ENCODE measurements around the gene RAET1L. TPM values are rescaled to one million over a fixed set of nuclear protein-coding genes. Genes with fewer than 3 reads are reported as not detected.

The RAET1L gene
- total and polyA plus RNA-seq, 12 donors = not detected

DNA sequence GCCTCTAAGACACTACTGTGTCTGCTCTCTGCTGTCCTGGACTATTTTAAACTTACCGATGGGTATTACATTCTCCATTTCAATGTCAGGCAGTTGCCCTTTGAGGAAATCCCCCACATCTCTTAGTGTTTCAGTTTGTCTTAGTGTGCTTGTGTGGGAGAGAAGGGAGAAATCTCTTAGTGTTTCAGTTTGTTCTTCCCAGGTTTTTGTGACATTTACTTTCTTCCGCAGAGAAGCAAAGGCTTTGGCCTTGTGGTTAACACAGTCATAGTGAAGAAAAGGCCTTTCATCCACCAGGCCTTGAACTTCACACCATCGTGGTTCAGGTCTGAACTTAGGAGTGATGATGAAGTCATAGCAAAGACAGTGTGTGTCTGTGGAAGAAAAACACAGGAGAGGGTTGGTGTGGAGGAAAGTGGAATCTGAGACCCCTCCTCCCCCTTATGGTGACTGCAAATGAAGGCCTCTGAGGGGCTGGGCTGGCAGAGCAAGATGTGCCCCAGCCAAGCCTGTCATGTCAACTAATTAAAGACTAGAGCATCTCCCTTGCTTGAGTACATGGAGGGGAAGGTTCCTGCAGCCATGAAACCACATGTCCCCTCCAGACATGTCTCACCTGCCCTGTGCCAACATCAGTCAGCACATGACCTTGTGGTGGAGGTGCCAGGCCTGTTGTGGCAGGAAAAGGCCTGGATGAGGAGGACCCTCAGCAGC lies 23.9 kb downstream of the RAET1L start:
- intact Hi-C loops (cut with DNase I) = loop anchor here in 1 of 2 donors (10.0 kb wide), 1 partner anchor 157 kb away; no protein-coding TSS in a partner anchor
- H3K27ac ChIP-seq = no peak overlapping the region
- peaks cover under 1% of the 10 kb centered on the region for H3K27me3 ChIP-seq
- TF ChIP-seq, protein P1, sequence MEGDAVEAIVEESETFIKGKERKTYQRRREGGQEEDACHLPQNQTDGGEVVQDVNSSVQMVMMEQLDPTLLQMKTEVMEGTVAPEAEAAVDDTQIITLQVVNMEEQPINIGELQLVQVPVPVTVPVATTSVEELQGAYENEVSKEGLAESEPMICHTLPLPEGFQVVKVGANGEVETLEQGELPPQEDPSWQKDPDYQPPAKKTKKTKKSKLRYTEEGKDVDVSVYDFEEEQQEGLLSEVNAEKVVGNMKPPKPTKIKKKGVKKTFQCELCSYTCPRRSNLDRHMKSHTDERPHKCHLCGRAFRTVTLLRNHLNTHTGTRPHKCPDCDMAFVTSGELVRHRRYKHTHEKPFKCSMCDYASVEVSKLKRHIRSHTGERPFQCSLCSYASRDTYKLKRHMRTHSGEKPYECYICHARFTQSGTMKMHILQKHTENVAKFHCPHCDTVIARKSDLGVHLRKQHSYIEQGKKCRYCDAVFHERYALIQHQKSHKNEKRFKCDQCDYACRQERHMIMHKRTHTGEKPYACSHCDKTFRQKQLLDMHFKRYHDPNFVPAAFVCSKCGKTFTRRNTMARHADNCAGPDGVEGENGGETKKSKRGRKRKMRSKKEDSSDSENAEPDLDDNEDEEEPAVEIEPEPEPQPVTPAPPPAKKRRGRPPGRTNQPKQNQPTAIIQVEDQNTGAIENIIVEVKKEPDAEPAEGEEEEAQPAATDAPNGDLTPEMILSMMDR (IDR thresholded peaks at IDR 0.05) = no peak
- no peak for TF ChIP-seq POLR2A (IDR thresholded peaks at IDR 0.05)
- H3K9me3 ChIP-seq (replicated peaks in 1 of 3) = no peaks in the 10 kb centered on the region
- H3K4me3 ChIP-seq = no peak overlapping the region
- 44 to 53% (median 49%) methylated on average over 3 of the region's 3 CpGs for WGBS, 4 donors
- no peak for DNase-seq
- no peaks in the 10 kb centered on the region for H3K36me3 ChIP-seq (replicated peaks in 1 of 2)
- peaks cover 4 to 6% of the 10 kb centered on the region in 2 donors for H3K4me1 ChIP-seq (replicated peaks in 1 of 2)

DNA sequence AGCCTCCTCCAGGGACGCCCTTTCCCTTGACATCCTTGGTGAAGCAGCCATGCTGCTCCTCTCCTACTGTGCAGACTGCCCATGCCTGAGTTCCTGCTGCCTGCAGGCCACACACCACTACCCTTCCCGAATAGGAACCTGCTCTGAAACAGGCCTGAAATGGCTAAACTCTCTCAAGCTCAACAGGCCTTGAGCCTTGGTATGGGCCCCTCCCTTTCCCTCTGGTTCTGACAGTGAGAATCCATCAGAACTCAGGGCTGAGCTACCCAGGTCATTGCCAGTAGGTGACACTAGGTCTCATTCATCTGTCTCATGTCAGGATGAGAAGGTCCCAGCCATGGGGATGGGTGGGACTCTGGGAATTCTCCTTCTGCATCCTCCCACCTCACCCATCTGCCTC lies 25.7 kb downstream of the RAET1L start:
- TF ChIP-seq, protein P1 (IDR thresholded peaks at IDR 0.05) = no peak
- TF ChIP-seq POLR2A (IDR thresholded peaks at IDR 0.05) = no peak
- DNase-seq = no peak
- no peak overlapping the region for H3K27ac ChIP-seq
- H3K4me3 ChIP-seq = no peak overlapping the region
- H3K27me3 ChIP-seq = peaks cover 18% of the 10 kb centered on the region
- no peaks in the 10 kb centered on the region for H3K9me3 ChIP-seq (replicated peaks in 1 of 3)
- peaks cover 2 to 3% of the 10 kb centered on the region in 2 donors for H3K4me1 ChIP-seq (replicated peaks in 1 of 2)
- no peaks in the 10 kb centered on the region for H3K36me3 ChIP-seq (replicated peaks in 1 of 2)
- intact Hi-C loops (cut with DNase I) = loop anchor here in 1 of 2 donors (10.0 kb wide), 1 partner anchor 155 kb away; no protein-coding TSS in a partner anchor
- 63 to 85% (median 76%) methylated on average over 2 of the region's 2 CpGs for WGBS, 4 donors

DNA sequence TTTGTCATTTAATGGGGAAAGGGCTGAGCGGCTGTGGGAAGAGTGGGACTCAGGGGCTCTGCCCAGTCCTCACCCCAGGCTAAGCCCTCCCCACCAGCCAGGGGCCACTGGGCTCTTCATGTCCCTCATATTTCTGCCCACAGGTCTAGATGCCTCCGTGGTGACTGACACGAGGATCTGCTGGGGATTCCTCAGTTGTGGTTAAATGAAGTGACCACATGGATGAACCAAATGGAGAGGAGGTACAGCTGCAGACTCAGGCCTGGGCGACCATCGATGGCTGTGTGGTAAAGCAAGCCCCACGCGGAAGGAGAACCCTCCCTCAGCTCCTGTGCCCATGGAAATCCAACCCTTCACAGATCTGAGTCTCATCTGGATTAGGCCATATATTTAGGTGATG lies 29.4 kb downstream of the RAET1L start:
- peaks cover 53% of the 10 kb centered on the region for H3K27me3 ChIP-seq
- WGBS, 4 donors = 80 to 85% (median 83%) methylated on average over 4 to 7 of the region's 7 CpGs
- H3K36me3 ChIP-seq (replicated peaks in 1 of 2) = no peaks in the 10 kb centered on the region
- no peak overlapping the region for H3K4me3 ChIP-seq
- no peak overlapping the region for H3K27ac ChIP-seq
- intact Hi-C loops (cut with DNase I) = no loop called here
- DNase-seq = peak in 1 of 7 donors; percentile 21
- H3K9me3 ChIP-seq (replicated peaks in 1 of 3) = no peaks in the 10 kb centered on the region
- TF ChIP-seq, protein P1 (IDR thresholded peaks at IDR 0.05) = no peak
- TF ChIP-seq POLR2A (IDR thresholded peaks at IDR 0.05) = no peak
- H3K4me1 ChIP-seq (replicated peaks in 1 of 2) = peaks cover 0 to 2% of the 10 kb centered on the region in 2 donors

DNA sequence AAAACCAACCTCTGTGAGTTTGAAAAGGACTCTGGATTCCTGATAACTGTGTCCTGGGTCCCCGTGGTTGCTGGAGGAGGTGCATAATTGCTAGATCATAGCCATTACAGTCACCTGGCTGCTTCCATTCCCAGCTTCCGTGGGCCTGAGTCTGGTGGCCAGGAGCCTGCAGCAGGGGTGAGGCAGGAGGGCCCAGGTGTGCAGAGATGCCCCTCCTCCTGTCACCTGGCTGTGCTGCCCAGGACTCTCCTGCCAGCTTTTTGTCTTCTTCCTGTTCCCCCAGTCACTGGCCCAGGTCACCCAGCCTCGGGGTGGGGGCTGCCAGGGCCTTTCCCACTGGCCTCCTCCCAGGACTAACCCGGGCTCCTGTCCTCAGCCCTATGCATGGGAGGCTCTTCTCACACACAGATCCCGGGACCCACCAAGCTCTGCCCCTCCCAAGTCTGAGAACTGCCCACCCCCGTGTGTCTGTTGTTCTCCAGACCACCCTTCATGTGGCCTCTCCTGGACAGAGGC lies 30.0 kb downstream of the RAET1L start:
- Histone ChIP-seq H3K27me3 (peaks cover 60% of the 10 kb centered on the region), H3K4me1 (replicated peaks in 1 of 2) (peaks cover 0 to 9% of the 10 kb centered on the region in 2 donors), H3K9me3 (replicated peaks in 1 of 3) (no peaks in the 10 kb centered on the region), H3K4me3 (no peak overlapping the region), H3K27ac (no peak overlapping the region), H3K36me3 (replicated peaks in 1 of 2) (no peaks in the 10 kb centered on the region)
- TF ChIP-seq, protein P1 (IDR thresholded peaks at IDR 0.05) = no peak
- TF ChIP-seq POLR2A (IDR thresholded peaks at IDR 0.05) = no peak
- WGBS, 4 donors = 59 to 76% (median 68%) methylated on average over 5 to 6 of the region's 6 CpGs
- DNase-seq = no peak
- intact Hi-C loops (cut with DNase I) = no loop called here

All from adrenal gland (tissue), 12 donors.